ENCODE data around the gene NDUFS2. TPM values are rescaled to one million over a fixed set of nuclear protein-coding genes. Genes with fewer than 3 reads are reported as not detected.
A peak's percentile ranks its signal among the peaks of the same experiment; 100 is the strongest.

NDUFS2 gene
- total and polyA plus RNA-seq, 8 donors = 9.9 to 165 (median 82.7) TPM

DNA sequence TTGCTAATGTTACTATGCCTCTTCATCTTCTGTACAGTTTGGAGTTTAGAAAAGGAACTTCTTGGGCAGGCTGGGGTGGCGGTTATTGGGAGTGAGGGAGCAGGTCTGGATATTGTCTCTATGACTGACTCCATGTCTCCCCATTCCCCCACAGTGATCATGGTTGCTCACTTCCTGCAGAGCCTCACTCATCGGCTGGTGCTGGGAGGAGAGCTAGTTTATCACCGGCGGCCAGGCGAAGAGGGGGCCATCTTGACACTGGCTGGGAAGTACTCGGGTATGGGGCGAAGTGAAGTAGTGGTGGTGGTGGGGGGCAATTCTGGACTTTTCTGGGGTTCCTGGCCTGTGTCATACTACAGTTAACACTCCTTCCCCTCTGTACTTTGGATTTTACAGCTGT, 25.9 kb downstream of the NDUFS2 start:
- H3K9me3 ChIP-seq = no peaks in the 10 kb centered on the region
- intact Hi-C loops (cut with DNase I; ENCODE audit: low total_unique reads) = loop anchor here (5.0 kb wide), 1 partner anchor 154 kb away; no protein-coding TSS in a partner anchor
- no peaks in the 10 kb centered on the region for H3K27me3 ChIP-seq
- peak overlapping the region in 2 of 5 donors; percentile 15 to 79 for H3K27ac ChIP-seq
- H3K4me3 ChIP-seq = peak overlapping the region in 2 of 4 donors; percentile 75 to 82
- H3K36me3 ChIP-seq = peaks cover 20 to 37% (median 29%) of the 10 kb centered on the region in 4 donors
- no peak for DNase-seq
- 83 to 98% (median 93%) methylated on average over 6 to 7 of the region's 7 CpGs for WGBS, 5 donors
- no peak for TF ChIP-seq POLR2AphosphoS5 (IDR thresholded peaks at IDR 0.05)
- no peak for TF ChIP-seq POLR2A (IDR thresholded peaks at IDR 0.05)
- TF ChIP-seq, protein P1, sequence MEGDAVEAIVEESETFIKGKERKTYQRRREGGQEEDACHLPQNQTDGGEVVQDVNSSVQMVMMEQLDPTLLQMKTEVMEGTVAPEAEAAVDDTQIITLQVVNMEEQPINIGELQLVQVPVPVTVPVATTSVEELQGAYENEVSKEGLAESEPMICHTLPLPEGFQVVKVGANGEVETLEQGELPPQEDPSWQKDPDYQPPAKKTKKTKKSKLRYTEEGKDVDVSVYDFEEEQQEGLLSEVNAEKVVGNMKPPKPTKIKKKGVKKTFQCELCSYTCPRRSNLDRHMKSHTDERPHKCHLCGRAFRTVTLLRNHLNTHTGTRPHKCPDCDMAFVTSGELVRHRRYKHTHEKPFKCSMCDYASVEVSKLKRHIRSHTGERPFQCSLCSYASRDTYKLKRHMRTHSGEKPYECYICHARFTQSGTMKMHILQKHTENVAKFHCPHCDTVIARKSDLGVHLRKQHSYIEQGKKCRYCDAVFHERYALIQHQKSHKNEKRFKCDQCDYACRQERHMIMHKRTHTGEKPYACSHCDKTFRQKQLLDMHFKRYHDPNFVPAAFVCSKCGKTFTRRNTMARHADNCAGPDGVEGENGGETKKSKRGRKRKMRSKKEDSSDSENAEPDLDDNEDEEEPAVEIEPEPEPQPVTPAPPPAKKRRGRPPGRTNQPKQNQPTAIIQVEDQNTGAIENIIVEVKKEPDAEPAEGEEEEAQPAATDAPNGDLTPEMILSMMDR (IDR thresholded peaks at IDR 0.05) = no peak
- no peak for TF ChIP-seq EP300 (IDR thresholded peaks at IDR 0.05)
- H3K4me1 ChIP-seq = peaks cover 16 to 42% (median 29%) of the 10 kb centered on the region in 4 donors

DNA sequence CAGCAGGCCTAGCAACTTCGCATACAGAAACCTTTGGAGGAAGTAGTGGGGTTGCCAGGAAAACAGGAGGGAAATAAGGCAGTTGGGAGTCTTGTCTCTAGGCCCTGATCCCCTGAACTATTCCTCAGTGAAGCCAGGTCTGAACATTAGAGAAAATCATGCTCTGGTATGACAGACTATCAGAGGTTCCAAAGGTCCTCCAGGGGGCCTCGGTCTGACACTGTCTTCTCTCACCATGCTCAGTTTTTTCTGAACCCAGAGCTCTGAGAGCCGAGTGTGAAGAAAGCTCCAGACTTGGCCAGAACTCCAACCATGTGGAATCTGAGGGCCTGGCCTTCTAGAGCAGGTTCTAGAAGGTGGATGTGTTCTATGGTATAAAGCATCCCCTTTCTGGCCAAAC, 27.7 kb downstream of the NDUFS2 start:
- H3K4me3 ChIP-seq = no peak overlapping the region
- TF ChIP-seq, protein P1 (IDR thresholded peaks at IDR 0.05) = no peak
- TF ChIP-seq POLR2AphosphoS5 (IDR thresholded peaks at IDR 0.05) (no peak), POLR2A (IDR thresholded peaks at IDR 0.05) (no peak), EP300 (IDR thresholded peaks at IDR 0.05) (no peak)
- H3K27ac ChIP-seq = no peak overlapping the region
- no peaks in the 10 kb centered on the region for H3K27me3 ChIP-seq
- H3K4me1 ChIP-seq = peaks cover 16 to 31% (median 29%) of the 10 kb centered on the region in 4 donors
- H3K9me3 ChIP-seq = no peaks in the 10 kb centered on the region
- 50 to 76% (median 62%) methylated on average over 3 of the region's 3 CpGs for WGBS, 5 donors
- H3K36me3 ChIP-seq = peaks cover 20 to 37% (median 29%) of the 10 kb centered on the region in 4 donors
- DNase-seq = no peak
- intact Hi-C loops (cut with DNase I; ENCODE audit: low total_unique reads) = loop anchor here (5.0 kb wide), 1 partner anchor 152 kb away; no protein-coding TSS in a partner anchor

DNA sequence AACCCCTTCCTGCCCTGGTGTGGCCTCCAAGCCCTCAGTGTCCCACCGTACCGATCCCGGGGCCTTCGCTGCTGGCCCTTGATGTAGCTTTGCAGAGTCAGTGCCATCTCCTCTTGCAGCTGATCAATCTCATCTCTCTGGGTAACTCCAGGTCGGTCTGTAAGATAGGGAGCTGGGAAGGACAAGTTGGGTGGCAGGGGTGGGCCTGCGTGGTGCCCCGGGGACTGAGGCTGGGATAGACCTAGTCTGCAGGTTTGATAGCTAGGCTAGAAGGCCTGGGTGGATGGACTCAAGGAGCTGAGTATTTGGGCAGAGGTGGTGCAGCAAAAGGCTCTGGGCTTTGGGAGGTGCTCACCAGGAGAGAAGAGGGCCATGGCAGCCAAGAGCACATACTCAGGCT, 28.6 kb downstream of the NDUFS2 start:
- H3K27me3 ChIP-seq = no peaks in the 10 kb centered on the region
- H3K4me1 ChIP-seq = peaks cover 11 to 24% (median 22%) of the 10 kb centered on the region in 4 donors
- DNase-seq = no peak
- WGBS, 5 donors = 93 to 97% (median 94%) methylated on average over 7 of the region's 7 CpGs
- no peak for TF ChIP-seq POLR2AphosphoS5 (IDR thresholded peaks at IDR 0.05)
- no peak for TF ChIP-seq POLR2A (IDR thresholded peaks at IDR 0.05)
- TF ChIP-seq, protein P1 (IDR thresholded peaks at IDR 0.05) = no peak
- no peak for TF ChIP-seq EP300 (IDR thresholded peaks at IDR 0.05)
- intact Hi-C loops (cut with DNase I; ENCODE audit: low total_unique reads) = no loop called here
- H3K27ac ChIP-seq = no peak overlapping the region
- peaks cover 20 to 37% (median 29%) of the 10 kb centered on the region in 4 donors for H3K36me3 ChIP-seq
- H3K9me3 ChIP-seq = no peaks in the 10 kb centered on the region
- no peak overlapping the region for H3K4me3 ChIP-seq

- H3K9me3 ChIP-seq = no peaks in the 10 kb centered on the region
- intact Hi-C loops (cut with DNase I; ENCODE audit: low total_unique reads) = no loop called here
- WGBS, 5 donors = 81 to 86% (median 82%) methylated on average over 6 to 9 of the region's 9 CpGs
- no peak overlapping the region for H3K4me3 ChIP-seq
- no peak overlapping the region for H3K27ac ChIP-seq
- peaks cover 16 to 30% (median 28%) of the 10 kb centered on the region in 4 donors for H3K36me3 ChIP-seq
- no peak for TF ChIP-seq POLR2AphosphoS5 (IDR thresholded peaks at IDR 0.05)
- no peak for TF ChIP-seq EP300 (IDR thresholded peaks at IDR 0.05)
- TF ChIP-seq, protein P1 (IDR thresholded peaks at IDR 0.05) = no peak
- TF ChIP-seq POLR2A (IDR thresholded peaks at IDR 0.05) = no peak
- peaks cover 0 to 6% (median 0%) of the 10 kb centered on the region in 3 donors for H3K27me3 ChIP-seq
- H3K4me1 ChIP-seq = peaks cover 0 to 1% (median under 1%) of the 10 kb centered on the region in 4 donors
- no peak for DNase-seq
Observed at GRCh38 chr1:161233102-161233501, 30.9 kb downstream of the NDUFS2 start.

Measured in stomach (tissue), 9 donors.